Measurements from ENCODE around the gene PPM1K. TPM values are rescaled to one million over a fixed set of nuclear protein-coding genes. Genes with fewer than 3 reads are reported as not detected.

The PPM1K gene
- total and polyA plus RNA-seq, 4 donors = 5.2 to 45.9 (median 12.5) TPM

DNA sequence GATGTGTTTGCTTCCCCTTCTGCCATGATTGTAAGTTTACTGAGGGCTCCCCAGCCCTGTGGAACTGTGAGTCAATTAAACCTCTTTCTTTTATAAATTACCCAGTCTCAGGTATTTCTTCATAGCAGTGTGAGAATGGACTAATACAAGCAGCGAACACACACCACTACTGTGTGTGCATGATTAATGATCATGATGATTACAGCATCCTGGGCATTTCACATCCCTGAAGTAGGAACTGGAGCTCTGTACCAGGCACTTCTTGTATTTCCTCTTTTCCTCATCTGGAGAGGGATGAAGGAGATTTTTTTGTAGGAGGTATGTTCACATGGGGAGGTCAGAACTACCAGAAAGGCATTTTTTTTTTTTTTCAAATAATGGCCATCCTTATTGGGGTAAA, 60.8 kb downstream of the PPM1K start:
- H3K27ac ChIP-seq (ENCODE audit: low read depth in 1 of 2, low read length in 1 of 2) = no peak overlapping the region
- ATAC-seq (ENCODE audit: insufficient read depth, low FRiP score) = no peak
- no peak overlapping the region for H3K9ac ChIP-seq (ENCODE audit: insufficient read depth in 1 of 2, low read length in 2 of 2)
- no peaks in the 10 kb centered on the region for H3K27me3 ChIP-seq (ENCODE audit: control insufficient read depth in 3 of 3, insufficient read depth in 3 of 3, low read length in 2 of 3)
- H3K4me3 ChIP-seq = no peak overlapping the region
- H3K4me1 ChIP-seq (ENCODE audit: control insufficient read depth in 5 of 5, insufficient read depth in 5 of 5, low read length in 5 of 5) = peaks cover 0 to 17% (median 15%) of the 10 kb centered on the region in 5 donors
- 75 to 87% methylated on average over 1 of the region's 1 CpG for WGBS, 2 donors
- TF ChIP-seq, protein P1, sequence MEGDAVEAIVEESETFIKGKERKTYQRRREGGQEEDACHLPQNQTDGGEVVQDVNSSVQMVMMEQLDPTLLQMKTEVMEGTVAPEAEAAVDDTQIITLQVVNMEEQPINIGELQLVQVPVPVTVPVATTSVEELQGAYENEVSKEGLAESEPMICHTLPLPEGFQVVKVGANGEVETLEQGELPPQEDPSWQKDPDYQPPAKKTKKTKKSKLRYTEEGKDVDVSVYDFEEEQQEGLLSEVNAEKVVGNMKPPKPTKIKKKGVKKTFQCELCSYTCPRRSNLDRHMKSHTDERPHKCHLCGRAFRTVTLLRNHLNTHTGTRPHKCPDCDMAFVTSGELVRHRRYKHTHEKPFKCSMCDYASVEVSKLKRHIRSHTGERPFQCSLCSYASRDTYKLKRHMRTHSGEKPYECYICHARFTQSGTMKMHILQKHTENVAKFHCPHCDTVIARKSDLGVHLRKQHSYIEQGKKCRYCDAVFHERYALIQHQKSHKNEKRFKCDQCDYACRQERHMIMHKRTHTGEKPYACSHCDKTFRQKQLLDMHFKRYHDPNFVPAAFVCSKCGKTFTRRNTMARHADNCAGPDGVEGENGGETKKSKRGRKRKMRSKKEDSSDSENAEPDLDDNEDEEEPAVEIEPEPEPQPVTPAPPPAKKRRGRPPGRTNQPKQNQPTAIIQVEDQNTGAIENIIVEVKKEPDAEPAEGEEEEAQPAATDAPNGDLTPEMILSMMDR (IDR thresholded peaks at IDR 0.05; ENCODE audit: control extremely low read depth, extremely low read depth) = no peak
- H3K9me3 ChIP-seq (ENCODE audit: control insufficient read depth in 4 of 4, insufficient read depth in 3 of 4, low read length in 3 of 4) = no peaks in the 10 kb centered on the region
- no peak for DNase-seq
- H3K36me3 ChIP-seq (ENCODE audit: control insufficient read depth in 4 of 4, insufficient read depth in 4 of 4, low read length in 4 of 4) = peaks cover 0 to 3% (median 0%) of the 10 kb centered on the region in 4 donors

DNA sequence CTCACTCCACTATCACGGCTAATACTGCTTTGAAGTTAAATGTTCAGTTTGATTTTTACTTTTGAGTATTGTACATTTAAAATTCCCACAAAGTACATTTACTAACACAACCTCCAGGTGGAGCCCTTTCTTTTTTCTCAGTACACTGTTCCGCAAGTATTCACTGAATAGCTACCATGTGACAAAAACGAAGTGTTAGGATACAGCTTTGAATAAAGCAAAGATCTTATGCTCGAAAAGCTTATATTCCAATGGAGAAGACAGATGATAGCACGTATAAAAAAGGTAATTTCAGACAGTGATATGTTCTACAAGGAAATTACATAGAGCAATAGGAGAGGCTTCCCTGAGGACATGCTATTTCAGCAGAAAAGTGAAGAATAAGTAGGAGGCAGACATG, 65.3 kb downstream of the PPM1K start:
- TF ChIP-seq, protein P1 (IDR thresholded peaks at IDR 0.05; ENCODE audit: control extremely low read depth, extremely low read depth) = peak; percentile 61
- ATAC-seq (ENCODE audit: insufficient read depth, low FRiP score) (no peak), DNase-seq (peak in 2 of 3 donors; percentile 79 to 86)
- Histone ChIP-seq H3K4me3 (no peak overlapping the region), H3K27ac (ENCODE audit: low read depth in 1 of 2, low read length in 1 of 2) (no peak overlapping the region), H3K27me3 (ENCODE audit: control insufficient read depth in 3 of 3, insufficient read depth in 3 of 3, low read length in 2 of 3) (no peaks in the 10 kb centered on the region), H3K9me3 (ENCODE audit: control insufficient read depth in 4 of 4, insufficient read depth in 3 of 4, low read length in 3 of 4) (no peaks in the 10 kb centered on the region), H3K36me3 (ENCODE audit: control insufficient read depth in 4 of 4, insufficient read depth in 4 of 4, low read length in 4 of 4) (peaks cover 0 to 3% (median 0%) of the 10 kb centered on the region in 4 donors), H3K9ac (ENCODE audit: insufficient read depth in 1 of 2, low read length in 2 of 2) (peak overlapping the region in 1 of 2 donors; percentile 32), H3K4me1 (ENCODE audit: control insufficient read depth in 5 of 5, insufficient read depth in 5 of 5, low read length in 5 of 5) (peaks cover 0 to 4% (median 0%) of the 10 kb centered on the region in 5 donors)
- 2 to 3% methylated on average over 5 of the region's 5 CpGs for WGBS, 2 donors

DNA sequence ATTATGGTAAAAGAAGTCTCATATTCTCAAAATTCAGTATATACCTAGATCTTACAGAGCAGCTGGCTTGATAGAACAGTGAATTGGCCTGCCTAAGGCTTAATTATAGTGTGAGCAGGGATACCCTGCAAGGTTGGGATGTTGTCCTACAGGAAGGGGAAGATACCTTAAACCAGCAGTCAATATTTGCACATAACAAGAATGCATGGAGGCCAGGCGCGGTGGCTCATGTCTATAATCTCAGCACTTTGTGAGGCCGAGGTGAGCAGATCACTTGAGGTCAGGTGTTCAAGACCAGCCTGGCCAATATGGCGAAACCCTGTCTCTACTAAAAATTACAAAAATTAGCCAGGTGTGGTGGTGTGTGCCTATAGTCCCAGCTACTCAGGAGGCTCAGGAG, 67.2 kb downstream of the PPM1K start:
- Histone ChIP-seq H3K4me1 (ENCODE audit: control insufficient read depth in 5 of 5, insufficient read depth in 5 of 5, low read length in 5 of 5) (peaks cover 0 to 4% (median 0%) of the 10 kb centered on the region in 5 donors), H3K27ac (ENCODE audit: low read depth in 1 of 2, low read length in 1 of 2) (no peak overlapping the region), H3K4me3 (no peak overlapping the region), H3K36me3 (ENCODE audit: control insufficient read depth in 4 of 4, insufficient read depth in 4 of 4, low read length in 4 of 4) (peaks cover 0 to 3% (median 0%) of the 10 kb centered on the region in 4 donors), H3K27me3 (ENCODE audit: control insufficient read depth in 3 of 3, insufficient read depth in 3 of 3, low read length in 2 of 3) (no peaks in the 10 kb centered on the region), H3K9ac (ENCODE audit: insufficient read depth in 1 of 2, low read length in 2 of 2) (no peak overlapping the region), H3K9me3 (ENCODE audit: control insufficient read depth in 4 of 4, insufficient read depth in 3 of 4, low read length in 3 of 4) (no peaks in the 10 kb centered on the region)
- 87 to 90% methylated on average over 4 of the region's 4 CpGs for WGBS, 2 donors
- DNase-seq (no peak), ATAC-seq (ENCODE audit: insufficient read depth, low FRiP score) (no peak)
- TF ChIP-seq, protein P1 (IDR thresholded peaks at IDR 0.05; ENCODE audit: control extremely low read depth, extremely low read depth) = no peak

DNA sequence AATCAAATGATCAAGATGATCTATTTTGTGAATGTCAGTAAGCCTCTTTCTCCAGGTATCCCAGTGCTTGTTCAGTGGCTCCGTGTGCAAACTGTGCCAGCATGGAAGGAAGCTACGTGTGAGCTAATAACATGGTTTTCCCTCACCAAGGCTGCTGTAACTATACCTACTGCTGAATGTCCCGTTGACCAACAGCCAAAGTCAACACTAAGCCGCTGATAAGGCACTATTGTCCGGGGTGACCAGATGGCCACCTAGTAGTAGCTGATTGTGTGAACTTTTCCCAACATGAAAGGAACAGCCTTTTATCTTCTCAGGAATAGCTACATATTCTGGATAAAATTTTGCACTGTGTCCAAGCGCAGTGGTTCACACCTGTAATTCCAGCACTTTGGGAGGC, 68.0 kb downstream of the PPM1K start:
- Histone ChIP-seq H3K36me3 (ENCODE audit: control insufficient read depth in 4 of 4, insufficient read depth in 4 of 4, low read length in 4 of 4) (peaks cover 0 to 3% (median 0%) of the 10 kb centered on the region in 4 donors), H3K9me3 (ENCODE audit: control insufficient read depth in 4 of 4, insufficient read depth in 3 of 4, low read length in 3 of 4) (no peaks in the 10 kb centered on the region), H3K4me3 (no peak overlapping the region), H3K27ac (ENCODE audit: low read depth in 1 of 2, low read length in 1 of 2) (no peak overlapping the region), H3K9ac (ENCODE audit: insufficient read depth in 1 of 2, low read length in 2 of 2) (no peak overlapping the region), H3K27me3 (ENCODE audit: control insufficient read depth in 3 of 3, insufficient read depth in 3 of 3, low read length in 2 of 3) (no peaks in the 10 kb centered on the region), H3K4me1 (ENCODE audit: control insufficient read depth in 5 of 5, insufficient read depth in 5 of 5, low read length in 5 of 5) (peaks cover 0 to 4% (median 0%) of the 10 kb centered on the region in 5 donors)
- ATAC-seq (ENCODE audit: insufficient read depth, low FRiP score) (no peak), DNase-seq (no peak)
- 75 to 88% methylated on average over 6 of the region's 6 CpGs for WGBS, 2 donors
- TF ChIP-seq, protein P1 (IDR thresholded peaks at IDR 0.05; ENCODE audit: control extremely low read depth, extremely low read depth) = no peak

All from lung (tissue), 12 donors.